CD4-positive, alpha-beta T cell treated with Interleukin-4 for 4 hours (primary cell): ENCODE data around the gene FGF14.
"Not testable (repeated sequence)": the region's sequence is repeated elsewhere in the genome, so short reads cannot be mapped to it uniquely, and the experiment has no call there.

Experiments
- DNase-seq: peaks from one replicate; pipeline ENCODE4 v3.0.0-alpha.2; 2020

The FGF14 gene

GRCh38 chr13:102021777-102022176 is 380.1 kb downstream of the FGF14 start:
- no peak for DNase-seq

GRCh38 chr13:102020611-102021216 is 381.1 kb downstream of the FGF14 start:
- DNase-seq = no peak

GRCh38 chr13:102018716-102019115 is 383.1 kb downstream of the FGF14 start:
- DNase-seq = no peak

GRCh38 chr13:102017248-102017647 is 384.6 kb downstream of the FGF14 start:
- no peak for DNase-seq

- DNase-seq = no peak
Measured at GRCh38 chr13:102012299-102013293, 389.3 kb downstream of the FGF14 start.

GRCh38 chr13:102011455-102011854 is 390.4 kb downstream of the FGF14 start:
- DNase-seq = not testable (repeated sequence)

GRCh38 chr13:102003848-102004570 is 397.8 kb downstream of the FGF14 start:
- no peak for DNase-seq

- DNase-seq = no peak
Measured at GRCh38 chr13:102002287-102002686, 399.6 kb downstream of the FGF14 start.

GRCh38 chr13:102000764-102001163 is 401.1 kb downstream of the FGF14 start:
- DNase-seq = no peak

- DNase-seq = no peak
Measured at GRCh38 chr13:101998129-101998528, 403.7 kb downstream of the FGF14 start.

- no peak for DNase-seq
Measured at GRCh38 chr13:101996954-101997353, 404.9 kb downstream of the FGF14 start.

- no peak for DNase-seq
Measured at GRCh38 chr13:101989798-101990350, 412.0 kb downstream of the FGF14 start.

GRCh38 chr13:101988140-101988539 is 413.7 kb downstream of the FGF14 start:
- DNase-seq = no peak

- no peak for DNase-seq
Measured at GRCh38 chr13:101986316-101986715, 415.5 kb downstream of the FGF14 start.

GRCh38 chr13:101985321-101985720 is 416.5 kb downstream of the FGF14 start:
- DNase-seq = no peak

GRCh38 chr13:101982903-101983302 is 418.9 kb downstream of the FGF14 start:
- no peak for DNase-seq

- no peak for DNase-seq
Measured at GRCh38 chr13:101979825-101980224, 422.0 kb downstream of the FGF14 start.

GRCh38 chr13:101978552-101979315 is 423.1 kb downstream of the FGF14 start:
- DNase-seq = no peak

GRCh38 chr13:101977475-101977874 is 424.4 kb downstream of the FGF14 start:
- DNase-seq = no peak

GRCh38 chr13:101972191-101972590 is 429.7 kb downstream of the FGF14 start:
- no peak for DNase-seq

- DNase-seq = no peak
Measured at GRCh38 chr13:101970341-101970740, 431.5 kb downstream of the FGF14 start.

- no peak for DNase-seq
Measured at GRCh38 chr13:101967781-101968180, 434.1 kb downstream of the FGF14 start.
